Measurements from ENCODE around the gene PARN.
"Not testable (repeated sequence)": the region's sequence is repeated elsewhere in the genome, so short reads cannot be mapped to it uniquely, and the experiment has no call there.

The PARN gene

GRCh38 chr16:14472357-14472756 lies 157.7 kb downstream of the PARN start:
- DNase-seq (ENCODE audit: low read depth), result no peak

- no peak for DNase-seq (ENCODE audit: low read depth)
Observed at GRCh38 chr16:14470788-14471187, 159.3 kb downstream of the PARN start.

DNA sequence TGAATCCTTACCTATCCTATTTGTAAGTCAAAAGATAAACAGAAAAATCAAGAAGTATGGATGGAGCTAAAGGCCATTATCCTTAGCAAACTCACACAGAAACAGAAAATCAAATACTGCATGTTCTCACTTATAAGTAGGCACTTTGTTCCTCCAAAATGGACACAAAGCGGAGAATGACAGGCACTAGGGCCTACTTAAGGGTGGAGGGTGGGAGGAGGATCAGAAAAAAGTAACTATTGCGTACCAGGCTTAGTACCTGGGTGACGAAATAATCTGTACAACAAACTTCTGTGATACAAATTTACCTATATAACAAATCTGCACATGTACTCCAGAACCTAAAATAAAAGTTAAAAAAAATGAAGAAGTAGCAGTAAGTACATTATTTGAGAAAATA lies 164.3 kb downstream of the PARN start:
- no peak for DNase-seq (ENCODE audit: low read depth)

- DNase-seq (ENCODE audit: low read depth), result no peak
Observed at GRCh38 chr16:14464796-14465195, 165.3 kb downstream of the PARN start.

GRCh38 chr16:14464192-14464591 lies 165.9 kb downstream of the PARN start:
- no peak for DNase-seq (ENCODE audit: low read depth)

- no peak for DNase-seq (ENCODE audit: low read depth)
Observed at GRCh38 chr16:14462811-14463210, 167.2 kb downstream of the PARN start.

- DNase-seq (ENCODE audit: low read depth), result no peak
Observed at GRCh38 chr16:14460726-14461125, 169.3 kb downstream of the PARN start.

DNA sequence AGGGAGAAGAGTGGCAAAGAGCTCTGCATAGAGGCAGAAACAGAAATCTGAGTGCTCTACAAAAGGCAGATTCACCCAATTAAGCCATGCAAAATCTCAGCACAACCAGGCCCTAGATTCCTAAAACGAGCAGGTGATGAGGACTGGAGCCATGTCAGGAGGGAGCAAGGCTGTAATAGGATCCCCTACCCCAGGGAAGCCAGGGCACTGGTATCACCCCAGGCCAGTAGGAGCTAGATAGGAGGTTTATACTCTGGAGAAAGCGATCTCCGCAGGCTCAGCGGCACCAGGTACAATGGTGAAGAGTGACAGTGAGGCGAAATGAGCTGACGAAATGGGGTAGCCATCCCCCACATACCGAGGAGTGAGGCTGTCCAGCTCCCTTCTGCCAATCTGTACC lies 171.5 kb downstream of the PARN start:
- no peak for DNase-seq (ENCODE audit: low read depth)

DNA sequence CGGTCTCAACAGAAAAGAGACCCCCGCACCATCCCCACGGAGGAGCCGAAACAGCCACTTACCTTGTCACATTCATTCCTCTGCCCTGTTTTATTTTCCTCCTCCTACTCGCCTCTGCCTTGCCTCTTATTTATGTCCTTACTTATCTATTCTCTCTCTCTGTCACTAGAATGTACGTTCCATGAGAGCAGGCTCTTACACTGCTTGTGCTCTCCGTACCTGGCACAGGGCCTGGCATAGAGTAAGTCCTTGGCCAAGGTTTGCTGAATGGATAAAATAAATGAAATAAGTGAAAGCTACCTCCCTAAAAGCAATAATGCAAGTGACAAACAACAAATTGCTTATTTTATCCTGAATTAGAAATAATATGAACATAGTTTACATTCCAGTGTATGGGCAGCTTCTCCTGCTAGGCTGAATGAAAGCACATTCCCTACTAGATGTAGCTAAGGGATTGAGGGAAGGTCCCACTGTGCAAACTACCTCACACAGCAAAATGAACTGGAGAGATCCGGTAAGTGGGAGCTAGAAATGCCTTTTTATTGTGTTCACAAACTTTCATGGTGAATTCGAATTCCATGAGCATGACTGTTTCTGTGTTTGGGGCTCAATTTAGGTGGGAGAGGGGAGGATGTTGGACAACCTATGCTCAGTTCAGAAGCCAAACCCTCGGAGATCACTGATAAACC lies 173.1 kb downstream of the PARN start:
- no peak for DNase-seq (ENCODE audit: low read depth)

DNA sequence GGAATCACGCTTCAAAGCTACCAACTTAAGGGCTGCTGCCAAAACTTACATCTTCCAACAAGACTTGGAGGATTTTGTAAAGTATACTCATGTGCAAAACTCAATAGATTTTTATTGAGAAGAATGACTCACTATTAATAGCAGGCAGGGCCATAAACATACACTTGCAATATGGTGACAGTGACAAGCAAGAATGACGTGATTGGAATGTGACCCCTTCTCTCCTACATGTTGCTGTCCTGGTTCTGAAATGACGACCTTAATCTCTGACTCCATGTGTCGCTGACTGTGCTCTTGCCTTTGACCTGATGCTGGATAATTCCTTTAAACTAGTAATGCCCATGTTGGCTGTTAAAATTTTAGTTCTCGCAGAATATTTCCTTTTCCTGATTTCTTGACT lies 174.5 kb downstream of the PARN start:
- no peak for DNase-seq (ENCODE audit: low read depth)

- DNase-seq (ENCODE audit: low read depth), result peak; percentile 37
Observed at GRCh38 chr16:14454391-14454790, 175.7 kb downstream of the PARN start.

- peak; percentile 72 for DNase-seq (ENCODE audit: low read depth)
Observed at GRCh38 chr16:14452066-14452465, 178.0 kb downstream of the PARN start.

DNA sequence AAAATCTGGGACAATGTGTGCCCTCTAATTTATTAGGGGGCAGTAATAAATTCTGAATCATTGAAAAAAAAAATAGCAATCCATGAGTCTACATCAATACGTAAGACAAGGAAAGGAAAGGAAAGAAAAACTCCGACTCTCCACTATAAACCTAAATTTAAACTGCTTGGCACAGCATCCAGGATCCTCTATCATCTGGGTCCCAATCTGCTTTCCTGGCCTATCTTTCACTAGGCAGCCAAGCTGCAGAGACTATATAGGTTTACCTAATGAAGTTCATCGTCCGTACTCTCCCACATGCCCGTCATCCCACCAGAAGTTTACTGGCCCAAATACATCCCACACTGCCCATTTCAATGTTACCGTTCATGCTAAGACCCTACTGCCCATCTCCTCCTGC lies 179.2 kb downstream of the PARN start:
- no peak for DNase-seq (ENCODE audit: low read depth)

GRCh38 chr16:14449790-14450480 lies 180.1 kb downstream of the PARN start:
- peak; percentile 68 for DNase-seq (ENCODE audit: low read depth)

DNA sequence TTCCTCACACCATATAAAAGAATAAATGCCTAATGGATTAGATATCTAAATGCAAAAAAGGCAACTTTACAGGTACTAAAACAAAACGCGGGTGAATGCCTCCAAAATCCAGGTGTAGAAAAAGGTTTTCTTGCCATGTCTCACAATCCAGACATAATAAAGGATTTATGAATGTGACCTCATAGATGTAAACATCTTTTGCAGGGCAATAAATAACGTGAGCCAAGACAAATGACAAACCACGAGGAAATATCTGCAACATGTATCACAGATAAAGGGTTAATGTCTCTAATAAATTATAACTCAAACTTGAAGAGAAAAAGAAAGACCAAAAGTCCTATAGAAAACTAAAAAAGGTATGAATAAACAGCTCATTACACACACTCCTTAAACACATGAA lies 180.7 kb downstream of the PARN start:
- DNase-seq (ENCODE audit: low read depth), result no peak

GRCh38 chr16:14448879-14449278 lies 181.2 kb downstream of the PARN start:
- DNase-seq (ENCODE audit: low read depth), result no peak

- no peak for DNase-seq (ENCODE audit: low read depth)
Observed at GRCh38 chr16:14447783-14448182, 182.3 kb downstream of the PARN start.

GRCh38 chr16:14446796-14447195 lies 183.3 kb downstream of the PARN start:
- no peak for DNase-seq (ENCODE audit: low read depth)

DNA sequence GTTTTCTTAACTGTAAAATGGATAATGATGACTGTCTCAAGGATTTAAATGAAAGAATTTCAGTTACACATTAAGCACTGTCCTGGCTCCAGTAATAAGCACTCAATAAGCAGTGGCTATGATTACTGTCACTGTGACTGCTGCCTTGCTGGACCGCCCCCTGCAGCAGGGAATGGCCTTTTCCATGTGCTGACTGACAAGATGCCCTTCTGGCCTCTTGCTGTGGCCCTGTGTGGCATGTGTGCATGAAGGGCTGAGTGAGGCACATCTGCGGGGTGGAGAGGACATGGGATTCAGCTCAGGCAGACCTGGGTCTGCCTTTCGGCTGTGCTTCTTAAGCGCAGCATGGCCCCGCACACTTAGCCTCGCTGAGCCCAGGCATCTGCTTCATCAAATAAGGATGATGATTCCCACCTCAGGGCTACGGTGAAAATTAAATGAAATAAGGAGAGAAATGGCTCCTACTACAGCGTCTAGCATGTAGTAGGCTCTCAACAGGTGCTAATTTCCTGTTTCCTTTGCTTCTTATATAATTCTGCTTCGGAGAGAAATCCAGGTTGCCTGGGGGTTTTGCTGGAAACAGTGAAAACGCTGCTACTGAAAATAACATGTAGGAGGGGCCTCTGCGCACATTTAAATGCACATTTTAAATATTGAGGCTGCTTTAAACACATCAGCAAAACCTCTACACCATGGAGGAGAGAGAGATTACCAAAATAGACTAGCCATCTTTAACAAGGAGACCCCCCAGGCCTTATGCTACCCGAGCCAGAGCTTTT lies 183.9 kb downstream of the PARN start:
- no peak for DNase-seq (ENCODE audit: low read depth)

GRCh38 chr16:14444979-14445810 lies 184.9 kb downstream of the PARN start:
- DNase-seq (ENCODE audit: low read depth), result no peak

DNA sequence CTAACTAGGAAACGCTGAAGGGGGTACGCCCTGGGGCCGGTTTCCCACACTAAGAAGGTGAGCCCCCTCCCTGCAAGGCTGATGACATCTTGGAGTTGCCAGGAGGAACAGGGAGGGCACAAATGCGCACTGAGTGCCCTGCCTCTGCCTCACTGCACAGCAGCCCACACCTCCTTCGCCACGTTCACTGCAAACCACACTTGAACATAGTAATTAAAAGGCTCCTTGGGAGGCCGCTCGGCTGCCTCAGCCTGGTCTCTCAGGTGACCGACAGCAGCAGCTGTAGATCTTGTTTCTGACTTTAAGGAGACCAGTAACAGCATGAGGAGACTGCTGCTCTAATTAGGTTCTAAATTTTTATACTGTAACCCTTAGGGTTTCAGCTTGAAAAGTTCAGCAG lies 188.5 kb downstream of the PARN start:
- DNase-seq (ENCODE audit: low read depth), result not testable (repeated sequence)

DNA sequence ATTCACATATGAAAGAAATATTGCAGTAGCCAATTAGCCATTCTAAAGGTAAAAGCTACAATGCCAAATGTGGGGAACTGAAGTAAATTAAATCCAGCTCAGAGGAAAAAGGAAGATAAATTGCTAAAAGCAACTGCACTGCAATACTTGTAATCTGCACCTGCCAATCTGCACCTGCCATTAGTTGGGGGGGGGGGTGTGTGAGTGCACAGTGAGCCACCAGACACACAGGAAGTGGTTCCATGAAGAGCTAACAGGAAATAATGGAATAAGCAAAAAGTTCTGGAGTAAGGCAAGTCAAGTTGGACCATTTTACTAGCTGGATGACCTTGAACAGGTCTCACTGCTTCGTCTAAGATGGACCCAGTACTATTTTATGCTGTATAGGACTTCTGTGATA lies 191.8 kb downstream of the PARN start:
- DNase-seq (ENCODE audit: low read depth), result no peak
